ENCODE data around the gene CDO1.
"Not testable (repeated sequence)": the region's sequence is repeated elsewhere in the genome, so short reads cannot be mapped to it uniquely, and the experiment has no call there.

GRCh38 chr5:115808066-115808465, 8.4 kb downstream of the CDO1 start:
- not testable (repeated sequence) for TF ChIP-seq NFYB (IDR thresholded peaks at IDR 0.05; ENCODE audit: extremely low read depth, insufficient read length); HDAC1 (IDR thresholded peaks at IDR 0.05); BRF1 (IDR thresholded peaks at IDR 0.05; ENCODE audit: borderline replicate concordance, extremely low read depth, insufficient read length); GTF2F1 (IDR thresholded peaks at IDR 0.05; ENCODE audit: low read depth, low read length); ZNF76 (CRISPR knock-in tag; IDR thresholded peaks at IDR 0.05; ENCODE audit: borderline replicate concordance); HNRNPL (IDR thresholded peaks at IDR 0.05; ENCODE audit: low read depth, low read length)
- TF ChIP-seq, protein P1, sequence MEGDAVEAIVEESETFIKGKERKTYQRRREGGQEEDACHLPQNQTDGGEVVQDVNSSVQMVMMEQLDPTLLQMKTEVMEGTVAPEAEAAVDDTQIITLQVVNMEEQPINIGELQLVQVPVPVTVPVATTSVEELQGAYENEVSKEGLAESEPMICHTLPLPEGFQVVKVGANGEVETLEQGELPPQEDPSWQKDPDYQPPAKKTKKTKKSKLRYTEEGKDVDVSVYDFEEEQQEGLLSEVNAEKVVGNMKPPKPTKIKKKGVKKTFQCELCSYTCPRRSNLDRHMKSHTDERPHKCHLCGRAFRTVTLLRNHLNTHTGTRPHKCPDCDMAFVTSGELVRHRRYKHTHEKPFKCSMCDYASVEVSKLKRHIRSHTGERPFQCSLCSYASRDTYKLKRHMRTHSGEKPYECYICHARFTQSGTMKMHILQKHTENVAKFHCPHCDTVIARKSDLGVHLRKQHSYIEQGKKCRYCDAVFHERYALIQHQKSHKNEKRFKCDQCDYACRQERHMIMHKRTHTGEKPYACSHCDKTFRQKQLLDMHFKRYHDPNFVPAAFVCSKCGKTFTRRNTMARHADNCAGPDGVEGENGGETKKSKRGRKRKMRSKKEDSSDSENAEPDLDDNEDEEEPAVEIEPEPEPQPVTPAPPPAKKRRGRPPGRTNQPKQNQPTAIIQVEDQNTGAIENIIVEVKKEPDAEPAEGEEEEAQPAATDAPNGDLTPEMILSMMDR (IDR thresholded peaks at IDR 0.05 in 2 of 3, conservative IDR thresholded peaks at IDR 0.05 in 1 of 3; ENCODE audit: insufficient read depth in 2 of 3, low read depth in 1 of 3, low read length in 3 of 3) = not testable (repeated sequence)
- TF ChIP-seq, protein P2, sequence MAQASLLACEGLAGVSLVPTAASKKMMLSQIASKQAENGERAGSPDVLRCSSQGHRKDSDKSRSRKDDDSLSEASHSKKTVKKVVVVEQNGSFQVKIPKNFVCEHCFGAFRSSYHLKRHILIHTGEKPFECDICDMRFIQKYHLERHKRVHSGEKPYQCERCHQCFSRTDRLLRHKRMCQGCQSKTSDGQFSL (CRISPR knock-in tag; IDR thresholded peaks at IDR 0.05) = not testable (repeated sequence)
- TF ChIP-seq, protein P2 (tag; IDR thresholded peaks at IDR 0.05) = not testable (repeated sequence)
- TF ChIP-seq, protein P3, sequence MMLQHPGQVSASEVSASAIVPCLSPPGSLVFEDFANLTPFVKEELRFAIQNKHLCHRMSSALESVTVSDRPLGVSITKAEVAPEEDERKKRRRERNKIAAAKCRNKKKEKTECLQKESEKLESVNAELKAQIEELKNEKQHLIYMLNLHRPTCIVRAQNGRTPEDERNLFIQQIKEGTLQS (IDR thresholded peaks at IDR 0.05) = not testable (repeated sequence)
- TF ChIP-seq, protein P3 (CRISPR knock-in tag; conservative IDR thresholded peaks at IDR 0.05) = not testable (repeated sequence)
- TF ChIP-seq, protein P4, sequence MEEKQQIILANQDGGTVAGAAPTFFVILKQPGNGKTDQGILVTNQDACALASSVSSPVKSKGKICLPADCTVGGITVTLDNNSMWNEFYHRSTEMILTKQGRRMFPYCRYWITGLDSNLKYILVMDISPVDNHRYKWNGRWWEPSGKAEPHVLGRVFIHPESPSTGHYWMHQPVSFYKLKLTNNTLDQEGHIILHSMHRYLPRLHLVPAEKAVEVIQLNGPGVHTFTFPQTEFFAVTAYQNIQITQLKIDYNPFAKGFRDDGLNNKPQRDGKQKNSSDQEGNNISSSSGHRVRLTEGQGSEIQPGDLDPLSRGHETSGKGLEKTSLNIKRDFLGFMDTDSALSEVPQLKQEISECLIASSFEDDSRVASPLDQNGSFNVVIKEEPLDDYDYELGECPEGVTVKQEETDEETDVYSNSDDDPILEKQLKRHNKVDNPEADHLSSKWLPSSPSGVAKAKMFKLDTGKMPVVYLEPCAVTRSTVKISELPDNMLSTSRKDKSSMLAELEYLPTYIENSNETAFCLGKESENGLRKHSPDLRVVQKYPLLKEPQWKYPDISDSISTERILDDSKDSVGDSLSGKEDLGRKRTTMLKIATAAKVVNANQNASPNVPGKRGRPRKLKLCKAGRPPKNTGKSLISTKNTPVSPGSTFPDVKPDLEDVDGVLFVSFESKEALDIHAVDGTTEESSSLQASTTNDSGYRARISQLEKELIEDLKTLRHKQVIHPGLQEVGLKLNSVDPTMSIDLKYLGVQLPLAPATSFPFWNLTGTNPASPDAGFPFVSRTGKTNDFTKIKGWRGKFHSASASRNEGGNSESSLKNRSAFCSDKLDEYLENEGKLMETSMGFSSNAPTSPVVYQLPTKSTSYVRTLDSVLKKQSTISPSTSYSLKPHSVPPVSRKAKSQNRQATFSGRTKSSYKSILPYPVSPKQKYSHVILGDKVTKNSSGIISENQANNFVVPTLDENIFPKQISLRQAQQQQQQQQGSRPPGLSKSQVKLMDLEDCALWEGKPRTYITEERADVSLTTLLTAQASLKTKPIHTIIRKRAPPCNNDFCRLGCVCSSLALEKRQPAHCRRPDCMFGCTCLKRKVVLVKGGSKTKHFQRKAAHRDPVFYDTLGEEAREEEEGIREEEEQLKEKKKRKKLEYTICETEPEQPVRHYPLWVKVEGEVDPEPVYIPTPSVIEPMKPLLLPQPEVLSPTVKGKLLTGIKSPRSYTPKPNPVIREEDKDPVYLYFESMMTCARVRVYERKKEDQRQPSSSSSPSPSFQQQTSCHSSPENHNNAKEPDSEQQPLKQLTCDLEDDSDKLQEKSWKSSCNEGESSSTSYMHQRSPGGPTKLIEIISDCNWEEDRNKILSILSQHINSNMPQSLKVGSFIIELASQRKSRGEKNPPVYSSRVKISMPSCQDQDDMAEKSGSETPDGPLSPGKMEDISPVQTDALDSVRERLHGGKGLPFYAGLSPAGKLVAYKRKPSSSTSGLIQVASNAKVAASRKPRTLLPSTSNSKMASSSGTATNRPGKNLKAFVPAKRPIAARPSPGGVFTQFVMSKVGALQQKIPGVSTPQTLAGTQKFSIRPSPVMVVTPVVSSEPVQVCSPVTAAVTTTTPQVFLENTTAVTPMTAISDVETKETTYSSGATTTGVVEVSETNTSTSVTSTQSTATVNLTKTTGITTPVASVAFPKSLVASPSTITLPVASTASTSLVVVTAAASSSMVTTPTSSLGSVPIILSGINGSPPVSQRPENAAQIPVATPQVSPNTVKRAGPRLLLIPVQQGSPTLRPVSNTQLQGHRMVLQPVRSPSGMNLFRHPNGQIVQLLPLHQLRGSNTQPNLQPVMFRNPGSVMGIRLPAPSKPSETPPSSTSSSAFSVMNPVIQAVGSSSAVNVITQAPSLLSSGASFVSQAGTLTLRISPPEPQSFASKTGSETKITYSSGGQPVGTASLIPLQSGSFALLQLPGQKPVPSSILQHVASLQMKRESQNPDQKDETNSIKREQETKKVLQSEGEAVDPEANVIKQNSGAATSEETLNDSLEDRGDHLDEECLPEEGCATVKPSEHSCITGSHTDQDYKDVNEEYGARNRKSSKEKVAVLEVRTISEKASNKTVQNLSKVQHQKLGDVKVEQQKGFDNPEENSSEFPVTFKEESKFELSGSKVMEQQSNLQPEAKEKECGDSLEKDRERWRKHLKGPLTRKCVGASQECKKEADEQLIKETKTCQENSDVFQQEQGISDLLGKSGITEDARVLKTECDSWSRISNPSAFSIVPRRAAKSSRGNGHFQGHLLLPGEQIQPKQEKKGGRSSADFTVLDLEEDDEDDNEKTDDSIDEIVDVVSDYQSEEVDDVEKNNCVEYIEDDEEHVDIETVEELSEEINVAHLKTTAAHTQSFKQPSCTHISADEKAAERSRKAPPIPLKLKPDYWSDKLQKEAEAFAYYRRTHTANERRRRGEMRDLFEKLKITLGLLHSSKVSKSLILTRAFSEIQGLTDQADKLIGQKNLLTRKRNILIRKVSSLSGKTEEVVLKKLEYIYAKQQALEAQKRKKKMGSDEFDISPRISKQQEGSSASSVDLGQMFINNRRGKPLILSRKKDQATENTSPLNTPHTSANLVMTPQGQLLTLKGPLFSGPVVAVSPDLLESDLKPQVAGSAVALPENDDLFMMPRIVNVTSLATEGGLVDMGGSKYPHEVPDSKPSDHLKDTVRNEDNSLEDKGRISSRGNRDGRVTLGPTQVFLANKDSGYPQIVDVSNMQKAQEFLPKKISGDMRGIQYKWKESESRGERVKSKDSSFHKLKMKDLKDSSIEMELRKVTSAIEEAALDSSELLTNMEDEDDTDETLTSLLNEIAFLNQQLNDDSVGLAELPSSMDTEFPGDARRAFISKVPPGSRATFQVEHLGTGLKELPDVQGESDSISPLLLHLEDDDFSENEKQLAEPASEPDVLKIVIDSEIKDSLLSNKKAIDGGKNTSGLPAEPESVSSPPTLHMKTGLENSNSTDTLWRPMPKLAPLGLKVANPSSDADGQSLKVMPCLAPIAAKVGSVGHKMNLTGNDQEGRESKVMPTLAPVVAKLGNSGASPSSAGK (IDR thresholded peaks at IDR 0.05) = not testable (repeated sequence)
